GM12873 (cell line): ENCODE data around the gene BRDT.

Experiments used
- CTCF ChIP-seq: IDR thresholded peaks from 2 replicates; pipeline ENCODE4 v1.5.1; 2012; ENCODE audit warnings: low read depth, mild to moderate bottlenecking, moderate library complexity, low read length, control low read depth; ENCODE audit not compliant: insufficient read depth; ENCODE audit errors: missing control alignments

BRDT gene

GRCh38 chr1:91949356-91949699 is at the start of gene BRDT:
TSS of gene BRDT (plus strand) at chr1:91949401. CDS start at chr1:91962755, 13,354 bp downstream.
- no peak for TF ChIP-seq CTCF

- no peak for TF ChIP-seq CTCF
Observed at GRCh38 chr1:91900562-91900961, 48.6 kb upstream of the BRDT start.

GRCh38 chr1:91901231-91901630 is 48.0 kb upstream of the BRDT start:
- no peak for TF ChIP-seq CTCF

GRCh38 chr1:91912266-91912665 is 36.9 kb upstream of the BRDT start:
- no peak for TF ChIP-seq CTCF

- TF ChIP-seq CTCF: no peak
Observed at GRCh38 chr1:91913018-91913417, 36.2 kb upstream of the BRDT start.

GRCh38 chr1:91916046-91916445 is 33.2 kb upstream of the BRDT start:
- TF ChIP-seq CTCF: no peak

- TF ChIP-seq CTCF: no peak
Observed at GRCh38 chr1:91916811-91917460, 32.3 kb upstream of the BRDT start.
